Kidney glomerular epithelial cell (primary cell): ENCODE data around the gene PTPN23.
"Not testable (repeated sequence)": the region's sequence is repeated elsewhere in the genome, so short reads cannot be mapped to it uniquely, and the experiment has no call there.

Experiments
- DNase-seq: peaks from one replicate; lab custom pipeline; 2025; lab: John Stamatoyannopoulos, UW

PTPN23 gene

GRCh38 chr3:47441796-47442551, 61.2 kb downstream of the PTPN23 start:
- no peak for DNase-seq

- no peak for DNase-seq
Measured at GRCh38 chr3:47443611-47443995, 62.8 kb downstream of the PTPN23 start.

- no peak for DNase-seq
Measured at GRCh38 chr3:47444103-47444502, 63.3 kb downstream of the PTPN23 start.

- DNase-seq: no peak
Measured at GRCh38 chr3:47452453-47453215, 71.8 kb downstream of the PTPN23 start.

GRCh38 chr3:47455806-47456452, 75.1 kb downstream of the PTPN23 start:
- DNase-seq: no peak

- no peak for DNase-seq
Measured at GRCh38 chr3:47456984-47457383, 76.2 kb downstream of the PTPN23 start.

- not testable (repeated sequence) for DNase-seq
Measured at GRCh38 chr3:47459534-47460085, 78.8 kb downstream of the PTPN23 start.
